HG02610 (cell line): Measurements from ENCODE around the gene ATG12.
"Not testable (repeated sequence)": the region's sequence is repeated elsewhere in the genome, so short reads cannot be mapped to it uniquely, and the experiment has no call there.

Experiments used
- ATAC-seq: cut with Tn5 transposase; IDR thresholded peaks from one replicate; pipeline ENCODE4 v1.9.1; 2021; ENCODE audit warnings: mild to moderate bottlenecking, moderate library complexity; ENCODE audit not compliant: unreplicated experiment

ATG12 gene

GRCh38 chr5:115841382-115842088 is at the start of gene ATG12, which contains the start of gene AP3S1:
Gene ATG12, minus strand, starts transcription at chr5:115841565. Its CDS starts 13 bp downstream, at chr5:115841552.
Gene AP3S1, plus strand, starts transcription at chr5:115841935. Its CDS starts 103 bp downstream, at chr5:115842038.
- peak; percentile 86 for ATAC-seq

GRCh38 chr5:115888027-115888426 is 46.7 kb upstream of the ATG12 start:
- no peak for ATAC-seq

- not testable (repeated sequence) for ATAC-seq
Observed at GRCh38 chr5:115885208-115885607, 43.8 kb upstream of the ATG12 start.

- ATAC-seq = no peak
Observed at GRCh38 chr5:115884704-115885103, 43.3 kb upstream of the ATG12 start.

- not testable (repeated sequence) for ATAC-seq
Observed at GRCh38 chr5:115882434-115882833, 41.1 kb upstream of the ATG12 start.

- ATAC-seq = not testable (repeated sequence)
Observed at GRCh38 chr5:115877342-115877741, 36.0 kb upstream of the ATG12 start.

GRCh38 chr5:115875447-115875846 is 34.1 kb upstream of the ATG12 start:
- no peak for ATAC-seq

GRCh38 chr5:115873392-115873791 is 32.0 kb upstream of the ATG12 start:
- no peak for ATAC-seq

GRCh38 chr5:115872447-115872846 is 31.1 kb upstream of the ATG12 start:
- ATAC-seq = no peak

- ATAC-seq = no peak
Observed at GRCh38 chr5:115869256-115869795, 28.0 kb upstream of the ATG12 start.

- no peak for ATAC-seq
Observed at GRCh38 chr5:115859378-115859777, 18.0 kb upstream of the ATG12 start.

GRCh38 chr5:115858396-115858795 is 17.0 kb upstream of the ATG12 start:
- ATAC-seq = no peak

- no peak for ATAC-seq
Observed at GRCh38 chr5:115857626-115858349, 16.4 kb upstream of the ATG12 start.

GRCh38 chr5:115857057-115857479 is 15.7 kb upstream of the ATG12 start:
- ATAC-seq = no peak

- no peak for ATAC-seq
Observed at GRCh38 chr5:115855959-115856358, 14.6 kb upstream of the ATG12 start.

GRCh38 chr5:115854139-115854538 is 12.8 kb upstream of the ATG12 start:
- ATAC-seq = no peak

GRCh38 chr5:115850744-115851416 is 9.5 kb upstream of the ATG12 start:
- ATAC-seq = no peak

- ATAC-seq = no peak
Observed at GRCh38 chr5:115849258-115849798, 8.0 kb upstream of the ATG12 start.

- ATAC-seq = no peak
Observed at GRCh38 chr5:115847290-115847689, 5.9 kb upstream of the ATG12 start.

GRCh38 chr5:115844321-115844817 is 3.0 kb upstream of the ATG12 start:
- ATAC-seq = no peak
